Mesodermal cell (in vitro differentiated cells): ENCODE data around the gene ATP11A.
"Not testable (repeated sequence)": the region's sequence is repeated elsewhere in the genome, so short reads cannot be mapped to it uniquely, and the experiment has no call there.

Experiments used
- H3K27ac ChIP-seq: 2 replicates; pipeline ENCODE4 v1.7.0; 2013; ENCODE audit warnings: mild to moderate bottlenecking, low read depth, low read length, moderate library complexity; ENCODE audit not compliant: severe bottlenecking
- H3K36me3 ChIP-seq: 2 replicates; pipeline ENCODE4 v1.7.1; 2013; ENCODE audit warnings: mild to moderate bottlenecking, low read length, moderate library complexity; ENCODE audit not compliant: control insufficient read depth, insufficient read depth
- H3K4me1 ChIP-seq: one replicate; pipeline ENCODE4 v1.7.1; 2013; ENCODE audit warnings: mild to moderate bottlenecking, low read length; ENCODE audit not compliant: insufficient read depth, control insufficient read depth, poor library complexity, severe bottlenecking
- H3K4me3 ChIP-seq: 2 replicates; pipeline ENCODE4 v1.7.0; 2013; ENCODE audit warnings: low read length, control low read depth, mild to moderate bottlenecking; ENCODE audit not compliant: insufficient read depth, poor library complexity, severe bottlenecking; ENCODE audit errors: extremely low read depth
- H3K9me3 ChIP-seq: 2 replicates; pipeline ENCODE4 v1.7.1; 2013; ENCODE audit warnings: mild to moderate bottlenecking, low read length, moderate library complexity; ENCODE audit not compliant: control insufficient read depth
- WGBS, 2 experiments: methylation state at CpG; one replicate each; pipeline ENCODE4 v1.1.5; 2013; ENCODE audit warnings: missing lambda C conversion rate in 2 of 2; ENCODE audit not compliant: insufficient coverage in 2 of 2; 5-methylcytosine and 5-hydroxymethylcytosine counted together

The ATP11A gene

DNA sequence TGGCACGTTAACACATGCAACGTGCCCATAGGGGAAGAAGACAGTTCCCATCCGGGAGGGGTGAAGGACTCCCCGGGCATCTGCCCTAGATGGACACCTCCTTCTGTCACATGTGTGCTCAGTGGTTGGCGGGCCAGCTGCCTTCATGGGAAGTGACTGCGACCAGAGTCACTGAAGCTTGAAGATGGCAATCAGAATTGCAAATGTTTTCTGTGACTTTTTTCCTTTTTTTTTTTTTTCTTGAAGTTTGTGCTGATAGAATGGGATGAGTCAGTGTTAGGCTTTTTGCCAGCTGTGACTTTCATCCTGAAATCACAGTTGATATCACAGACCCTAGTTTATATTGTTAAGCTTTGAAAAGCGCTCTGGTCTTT, 170.0 kb downstream of the ATP11A start:
- peaks cover 71% of the 10 kb centered on the region for H3K36me3 ChIP-seq
- H3K4me1 ChIP-seq = no peaks in the 10 kb centered on the region
- no peak overlapping the region for H3K27ac ChIP-seq
- H3K9me3 ChIP-seq = no peaks in the 10 kb centered on the region
- 81 to 86% methylated on average over 5 of the region's 7 CpGs for WGBS, 2 experiments
- H3K4me3 ChIP-seq = no peak overlapping the region

DNA sequence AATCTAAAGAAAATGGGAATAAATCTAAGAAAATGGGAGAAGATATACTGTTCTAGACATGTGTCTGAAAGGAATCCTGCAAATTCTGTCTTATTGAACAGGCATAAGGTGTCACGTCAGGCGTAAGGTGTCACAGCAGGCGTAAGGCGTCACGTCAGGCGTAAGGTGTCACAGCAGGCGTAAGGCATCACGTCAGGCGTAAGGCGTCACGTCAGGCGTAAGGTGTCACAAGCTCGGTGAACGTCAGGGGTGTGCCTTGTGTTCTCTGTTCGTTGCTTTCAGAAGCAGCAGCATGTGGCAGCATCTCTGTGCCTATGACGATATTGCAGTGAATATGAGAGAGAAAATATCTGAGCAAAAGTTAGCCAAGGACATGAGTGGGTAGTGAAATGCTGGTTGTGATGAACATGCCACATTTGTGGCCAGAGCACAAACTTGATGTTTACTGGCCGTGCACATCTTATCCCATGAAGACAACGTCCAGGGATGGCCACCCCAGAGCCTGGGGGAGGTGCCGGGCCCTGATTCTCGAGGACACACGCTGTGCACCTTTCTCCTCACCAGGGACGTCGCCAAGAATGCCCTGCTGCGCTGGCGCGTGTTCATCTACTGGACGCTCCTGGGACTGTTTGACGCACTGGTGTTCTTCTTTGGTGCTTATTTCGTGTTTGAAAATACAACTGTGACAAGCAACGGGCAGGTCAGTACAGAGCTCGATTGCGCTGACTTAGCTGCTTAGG, 172.2 kb downstream of the ATP11A start:
- H3K4me3 ChIP-seq = no peak overlapping the region
- WGBS, 2 experiments = 89 to 94% methylated on average over 31 to 32 of the region's 32 CpGs
- no peaks in the 10 kb centered on the region for H3K4me1 ChIP-seq
- no peaks in the 10 kb centered on the region for H3K9me3 ChIP-seq
- peaks cover 65% of the 10 kb centered on the region for H3K36me3 ChIP-seq
- H3K27ac ChIP-seq = no peak overlapping the region

DNA sequence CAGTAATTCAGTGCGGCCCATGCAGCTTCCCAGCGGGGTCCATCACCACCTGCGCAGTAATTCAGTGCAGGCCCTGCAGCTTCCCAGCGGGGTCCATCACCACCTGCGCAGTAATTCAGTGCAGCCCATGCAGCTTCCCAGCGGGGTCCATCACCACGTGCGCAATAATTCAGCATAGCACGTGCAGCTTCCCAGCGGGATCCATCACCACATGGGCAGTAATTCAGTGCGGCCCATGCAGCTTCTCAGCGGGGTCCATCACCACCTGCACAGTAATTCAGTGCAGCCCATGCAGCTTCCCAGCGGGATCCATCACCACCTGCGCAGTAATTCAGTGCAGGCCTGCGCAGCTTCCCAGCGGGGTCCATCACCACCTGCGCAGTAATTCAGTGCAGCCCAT, 173.5 kb downstream of the ATP11A start:
- H3K9me3 ChIP-seq, H3K27ac ChIP-seq, H3K4me3 ChIP-seq, H3K4me1 ChIP-seq: not testable (repeated sequence)
- 93 to 95% methylated on average over 11 to 12 of the region's 17 CpGs for WGBS, 2 experiments
- H3K36me3 ChIP-seq = peaks cover 70% of the 10 kb centered on the region

DNA sequence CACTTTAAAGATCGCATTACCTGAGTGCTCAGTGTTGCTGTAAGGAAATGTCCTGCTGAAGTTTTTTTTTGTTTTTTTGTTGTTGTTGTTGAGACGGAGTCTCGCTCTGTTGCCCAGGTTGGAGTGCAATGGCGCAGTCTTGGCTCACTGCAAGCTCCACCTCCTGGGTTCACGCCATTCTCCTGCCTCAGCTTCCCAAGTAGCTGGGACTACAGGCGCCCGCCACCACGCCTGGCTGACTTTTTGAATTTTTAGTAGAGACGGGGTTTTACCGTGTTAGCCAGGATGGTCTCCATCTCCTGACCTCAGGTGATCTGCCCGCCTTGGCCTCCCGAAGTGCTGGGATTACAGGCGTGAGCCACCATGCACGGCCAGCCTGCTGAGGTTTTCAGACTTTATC, 175.6 kb downstream of the ATP11A start:
- not testable (repeated sequence) for H3K4me3 ChIP-seq, H3K27ac ChIP-seq, H3K9me3 ChIP-seq, H3K4me1 ChIP-seq
- WGBS, 2 experiments = 79 to 85% methylated on average over 12 to 14 of the region's 14 CpGs
- peaks cover 59% of the 10 kb centered on the region for H3K36me3 ChIP-seq

DNA sequence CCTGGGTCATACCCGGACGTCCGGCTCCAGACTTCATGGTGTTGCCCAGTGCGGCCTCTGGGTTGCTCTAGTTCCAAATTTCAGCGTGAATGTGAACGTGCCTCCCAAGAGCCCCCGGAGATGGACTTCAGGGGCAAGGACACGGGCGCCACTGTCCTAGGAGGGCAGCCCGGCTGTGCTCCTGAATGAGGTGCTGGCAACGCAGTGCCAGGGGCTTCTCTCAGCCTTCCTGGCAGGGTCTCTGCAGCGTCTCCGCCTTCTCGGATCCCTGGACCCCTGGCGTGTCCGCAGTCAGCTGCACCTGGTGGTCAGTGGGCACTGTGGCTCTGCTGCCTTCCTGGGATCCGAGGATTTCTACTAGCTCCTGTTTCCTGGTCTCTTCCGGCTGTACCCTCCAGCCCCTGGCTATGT, 177.5 kb downstream of the ATP11A start:
- H3K4me1 ChIP-seq = no peaks in the 10 kb centered on the region
- no peak overlapping the region for H3K4me3 ChIP-seq
- H3K27ac ChIP-seq = no peak overlapping the region
- H3K36me3 ChIP-seq = peaks cover 60% of the 10 kb centered on the region
- 94 to 98% methylated on average over 17 of the region's 18 CpGs for WGBS, 2 experiments
- H3K9me3 ChIP-seq = no peaks in the 10 kb centered on the region

DNA sequence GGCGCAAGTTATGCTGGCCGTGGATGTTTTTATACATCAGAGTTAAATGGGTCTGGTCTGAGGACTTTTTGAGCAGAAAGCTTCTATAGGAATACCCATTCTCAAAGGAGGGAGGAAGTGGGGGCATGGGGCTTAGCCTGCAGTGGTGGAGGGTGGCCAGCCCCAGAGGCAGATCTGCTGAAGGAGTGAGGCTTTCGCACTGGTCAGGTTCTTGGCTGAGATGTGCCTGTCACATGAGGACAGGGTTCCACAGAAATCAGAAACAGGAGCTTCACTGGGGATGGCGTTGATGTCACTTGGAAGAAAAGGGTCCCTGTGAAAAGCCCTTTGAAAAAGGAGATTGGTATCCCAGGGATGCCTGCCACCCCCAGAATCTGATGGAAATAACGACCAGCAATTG, 178.5 kb downstream of the ATP11A start:
- Histone ChIP-seq H3K4me1 (no peaks in the 10 kb centered on the region), H3K4me3 (no peak overlapping the region), H3K36me3 (peaks cover 57% of the 10 kb centered on the region), H3K27ac (no peak overlapping the region), H3K9me3 (no peaks in the 10 kb centered on the region)
- WGBS, 2 experiments = 91 to 98% methylated on average over 4 of the region's 5 CpGs

DNA sequence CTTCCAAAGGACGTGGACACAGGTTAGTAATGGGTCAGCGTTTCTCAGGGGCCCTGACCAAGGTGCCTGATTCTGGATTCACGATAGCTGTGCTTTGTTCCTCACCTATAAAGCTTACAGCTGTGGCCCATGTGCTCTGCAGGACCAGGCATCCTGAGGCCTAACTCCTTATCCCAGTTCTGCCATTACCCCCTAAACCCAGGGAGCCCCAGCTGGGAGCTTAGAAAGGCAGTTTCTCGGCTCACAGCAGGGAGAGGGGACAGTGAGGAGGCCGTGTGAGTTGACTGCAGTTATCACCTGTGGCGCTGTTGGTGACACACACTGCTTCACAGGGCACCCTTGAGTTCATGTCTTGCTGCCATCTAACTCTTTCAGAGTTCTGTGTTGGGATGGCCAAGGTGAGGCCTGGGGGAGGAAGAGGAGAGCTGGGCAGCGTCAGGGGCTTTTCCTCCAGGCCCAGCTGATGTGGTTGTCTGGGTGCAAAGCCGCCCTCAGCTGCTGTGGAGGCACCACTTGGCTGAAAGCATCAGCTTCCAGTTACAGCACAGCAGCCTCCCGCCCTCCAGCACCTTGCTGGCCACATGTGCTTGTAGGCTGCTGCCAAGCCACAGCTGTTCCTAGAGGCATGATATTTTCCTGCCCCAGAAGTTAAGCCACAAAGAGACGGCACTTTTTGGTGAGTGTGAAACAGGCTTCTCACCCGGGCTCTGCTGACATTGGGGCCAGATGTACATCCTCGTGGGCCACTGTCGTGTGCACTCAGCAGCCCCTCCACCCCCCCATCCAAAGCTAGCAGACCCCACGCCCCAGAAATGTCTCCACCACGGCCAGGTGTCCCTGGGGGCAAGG, 179.6 kb downstream of the ATP11A start:
- H3K9me3 ChIP-seq = no peaks in the 10 kb centered on the region
- peaks cover 57% of the 10 kb centered on the region for H3K36me3 ChIP-seq
- 96 to 98% methylated on average over 13 to 15 of the region's 15 CpGs for WGBS, 2 experiments
- H3K4me1 ChIP-seq = no peaks in the 10 kb centered on the region
- no peak overlapping the region for H3K4me3 ChIP-seq
- no peak overlapping the region for H3K27ac ChIP-seq

DNA sequence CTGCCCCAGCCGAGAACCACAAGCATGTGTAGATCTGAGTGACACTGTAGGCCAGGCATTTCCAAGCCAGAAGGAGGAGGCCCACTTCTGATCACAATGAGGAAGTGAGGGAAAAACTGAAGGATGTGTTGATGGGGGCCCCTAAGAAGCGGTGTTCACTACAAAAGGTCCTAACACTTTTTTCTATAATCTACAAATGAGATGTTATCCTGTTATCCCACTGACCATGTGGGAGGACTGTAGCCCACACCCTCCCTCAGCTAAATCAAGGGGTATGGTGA, 180.2 kb downstream of the ATP11A start:
- no peak overlapping the region for H3K4me3 ChIP-seq
- H3K27ac ChIP-seq = no peak overlapping the region
- H3K36me3 ChIP-seq = peaks cover 61% of the 10 kb centered on the region
- no peaks in the 10 kb centered on the region for H3K9me3 ChIP-seq
- H3K4me1 ChIP-seq = no peaks in the 10 kb centered on the region
- WGBS, 2 experiments = 89 to 100% methylated on average over 1 of the region's 2 CpGs

DNA sequence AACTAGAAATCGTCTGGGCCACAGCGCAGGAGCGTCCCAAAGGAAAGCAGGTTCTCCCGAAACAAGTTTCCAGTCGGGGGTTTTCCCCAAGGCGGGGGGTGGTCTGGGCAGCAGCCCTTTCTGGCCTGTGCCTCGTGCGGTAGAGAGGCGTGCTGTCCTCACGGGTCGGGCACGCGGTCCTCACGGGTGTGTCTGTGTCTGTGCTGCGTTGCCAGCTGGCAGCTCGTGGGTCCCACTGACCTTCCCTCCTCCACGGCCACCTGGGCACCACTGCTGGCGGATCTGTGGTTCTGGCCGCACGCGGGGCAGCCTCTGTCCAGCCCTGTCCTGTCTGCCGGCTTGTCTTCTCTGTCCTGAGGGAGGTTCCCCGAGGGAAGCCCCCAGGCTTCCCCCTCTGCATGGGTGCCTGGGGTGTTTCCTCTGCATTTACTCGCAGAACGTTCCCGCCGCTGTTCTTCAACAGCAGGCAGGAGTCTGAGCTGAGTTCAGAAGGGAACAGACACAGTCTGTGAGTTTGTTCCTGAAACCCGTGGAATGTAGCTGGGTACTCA, 181.0 kb downstream of the ATP11A start:
- Histone ChIP-seq H3K36me3 (peaks cover 66% of the 10 kb centered on the region), H3K4me3 (no peak overlapping the region), H3K27ac (no peak overlapping the region), H3K9me3 (no peaks in the 10 kb centered on the region), H3K4me1 (no peaks in the 10 kb centered on the region)
- WGBS, 2 experiments = 88 to 90% methylated on average over 25 to 28 of the region's 28 CpGs

DNA sequence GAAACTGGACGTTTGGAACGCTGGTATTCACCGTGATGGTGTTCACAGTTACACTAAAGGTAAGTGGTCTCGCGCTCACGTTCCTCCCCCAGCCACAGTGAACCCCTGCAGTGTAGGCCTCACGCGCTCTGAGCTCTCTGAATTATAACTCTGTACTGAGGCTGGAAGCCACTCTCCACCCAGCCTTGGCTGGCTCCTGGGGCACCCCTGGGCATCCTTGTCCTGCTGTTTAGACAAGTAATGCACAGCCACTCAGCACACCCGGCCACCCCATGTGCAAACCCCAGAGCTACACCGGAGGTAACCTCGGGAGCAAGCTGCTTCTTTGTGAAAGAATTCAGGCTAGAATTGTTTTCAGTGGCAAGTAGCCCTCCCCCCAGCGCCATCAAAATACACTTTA, 181.9 kb downstream of the ATP11A start:
- Histone ChIP-seq H3K9me3 (no peaks in the 10 kb centered on the region), H3K36me3 (peaks cover 66% of the 10 kb centered on the region), H3K4me3 (no peak overlapping the region), H3K4me1 (no peaks in the 10 kb centered on the region), H3K27ac (no peak overlapping the region)
- 94 to 95% methylated on average over 8 to 11 of the region's 12 CpGs for WGBS, 2 experiments
